Keratinocyte (primary cell): ENCODE measurements around the gene CKM.

Experiments used
- EZH2 ChIP-seq: IDR thresholded peaks from one replicate; pipeline ENCODE4 v1.6.1; 2012; ENCODE audit warnings: inconsistent platforms, mild to moderate bottlenecking, low read length, moderate library complexity
- TF ChIP-seq, protein P1 (sequence below), 3 experiments: IDR thresholded peaks in 1 of 3; conservative IDR thresholded peaks in 1 of 3; optimal IDR thresholded peaks in 1 of 3; 2 replicates in 2 of 3; 3 replicates in 1 of 3; pipeline versions ENCODE3 to v1.5.1; 2011; ENCODE audit warnings: low read length in 3 of 3, mild to moderate bottlenecking in 3 of 3, moderate library complexity in 2 of 3, control low read depth in 1 of 3, inconsistent platforms in 1 of 3; ENCODE audit not compliant: insufficient read depth in 2 of 3; ENCODE audit errors: extremely low read depth in 1 of 3

DNA sequence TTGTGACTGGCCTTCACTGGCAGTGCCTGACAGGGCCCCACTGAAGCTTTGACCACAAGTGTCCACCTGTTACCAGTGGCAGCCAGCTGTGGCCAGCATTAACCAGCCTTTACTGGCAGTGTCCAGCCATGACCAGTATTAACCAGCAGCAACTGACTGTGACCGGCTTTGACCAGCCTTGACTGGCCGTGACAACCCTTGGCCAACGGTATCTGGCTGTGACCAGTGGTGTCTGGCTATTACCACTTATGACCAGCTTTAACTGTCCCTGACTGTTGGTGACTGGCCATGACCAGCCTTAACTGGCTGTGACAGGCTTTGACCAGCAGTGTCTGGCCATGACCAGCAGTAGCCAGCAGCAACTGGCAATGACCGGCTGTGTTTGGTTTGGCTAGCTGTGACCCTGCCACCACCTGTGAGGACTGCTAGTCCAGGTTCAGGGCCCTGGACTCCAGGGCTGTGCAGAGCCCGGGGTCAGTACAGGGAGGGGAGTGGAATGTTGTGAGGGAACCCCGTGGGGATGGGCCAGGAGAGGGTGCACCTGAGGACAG is 32.2 kb downstream of the CKM start:
- TF ChIP-seq, protein P1, sequence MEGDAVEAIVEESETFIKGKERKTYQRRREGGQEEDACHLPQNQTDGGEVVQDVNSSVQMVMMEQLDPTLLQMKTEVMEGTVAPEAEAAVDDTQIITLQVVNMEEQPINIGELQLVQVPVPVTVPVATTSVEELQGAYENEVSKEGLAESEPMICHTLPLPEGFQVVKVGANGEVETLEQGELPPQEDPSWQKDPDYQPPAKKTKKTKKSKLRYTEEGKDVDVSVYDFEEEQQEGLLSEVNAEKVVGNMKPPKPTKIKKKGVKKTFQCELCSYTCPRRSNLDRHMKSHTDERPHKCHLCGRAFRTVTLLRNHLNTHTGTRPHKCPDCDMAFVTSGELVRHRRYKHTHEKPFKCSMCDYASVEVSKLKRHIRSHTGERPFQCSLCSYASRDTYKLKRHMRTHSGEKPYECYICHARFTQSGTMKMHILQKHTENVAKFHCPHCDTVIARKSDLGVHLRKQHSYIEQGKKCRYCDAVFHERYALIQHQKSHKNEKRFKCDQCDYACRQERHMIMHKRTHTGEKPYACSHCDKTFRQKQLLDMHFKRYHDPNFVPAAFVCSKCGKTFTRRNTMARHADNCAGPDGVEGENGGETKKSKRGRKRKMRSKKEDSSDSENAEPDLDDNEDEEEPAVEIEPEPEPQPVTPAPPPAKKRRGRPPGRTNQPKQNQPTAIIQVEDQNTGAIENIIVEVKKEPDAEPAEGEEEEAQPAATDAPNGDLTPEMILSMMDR (optimal IDR thresholded peaks at IDR 0.05 in 1 of 3, IDR thresholded peaks at IDR 0.05 in 1 of 3, conservative IDR thresholded peaks at IDR 0.05 in 1 of 3; ENCODE audit: extremely low read depth in 1 of 3, insufficient read depth in 2 of 3, low read length in 3 of 3), result no peak
- TF ChIP-seq EZH2, result no peak
